Measurements from ENCODE around the gene SRPRB. TPM values are rescaled to one million over a fixed set of nuclear protein-coding genes. Genes with fewer than 3 reads are reported as not detected.

SRPRB gene
- total and polyA plus RNA-seq, 2 experiments from 2014 or later, result 29.2 to 40.9 TPM

DNA sequence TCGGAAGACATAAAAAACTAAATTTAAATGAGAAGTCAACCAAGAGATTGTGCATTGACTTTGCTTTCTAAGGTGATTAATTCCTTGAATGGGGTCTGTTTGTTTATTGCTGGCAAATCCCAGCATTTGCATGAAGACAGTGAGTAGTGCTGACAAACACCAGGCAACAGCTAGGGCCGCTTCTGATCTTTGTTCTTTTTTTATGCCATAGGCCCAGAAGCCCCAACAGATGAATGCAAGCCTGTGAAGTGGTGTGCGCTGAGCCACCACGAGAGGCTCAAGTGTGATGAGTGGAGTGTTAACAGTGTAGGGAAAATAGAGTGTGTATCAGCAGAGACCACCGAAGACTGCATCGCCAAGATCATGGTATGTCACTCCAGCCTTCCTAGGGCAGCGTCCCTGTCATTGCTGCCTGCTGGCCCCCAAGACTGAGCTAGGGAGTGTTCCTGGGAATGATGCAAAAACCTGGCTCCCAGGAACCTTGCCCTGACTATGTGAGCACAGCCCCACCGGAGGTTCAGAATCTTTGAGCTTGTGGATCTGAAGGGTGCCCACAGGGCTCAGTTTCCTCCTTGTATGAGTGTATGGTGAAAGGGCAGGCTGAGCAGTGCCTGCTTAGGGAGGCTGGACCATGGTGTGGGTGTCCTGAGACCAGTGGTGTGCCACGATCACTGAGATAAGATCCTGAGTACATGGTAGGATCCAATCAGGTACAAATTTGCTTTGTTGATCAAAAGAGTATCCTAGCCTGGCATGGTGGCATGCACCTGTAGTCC, 46.5 kb upstream of the SRPRB start:
- Histone ChIP-seq H3K9me3 (ENCODE audit: low read depth) (no peaks in the 10 kb centered on the region), H3K36me3 (no peaks in the 10 kb centered on the region), H3K27me3 (peaks cover 13% of the 10 kb centered on the region), H3K27ac (no peak overlapping the region), H3K4me1 (ENCODE audit: low read depth) (no peaks in the 10 kb centered on the region), H3K4me3 (no peak overlapping the region)
- TF ChIP-seq, protein P1, sequence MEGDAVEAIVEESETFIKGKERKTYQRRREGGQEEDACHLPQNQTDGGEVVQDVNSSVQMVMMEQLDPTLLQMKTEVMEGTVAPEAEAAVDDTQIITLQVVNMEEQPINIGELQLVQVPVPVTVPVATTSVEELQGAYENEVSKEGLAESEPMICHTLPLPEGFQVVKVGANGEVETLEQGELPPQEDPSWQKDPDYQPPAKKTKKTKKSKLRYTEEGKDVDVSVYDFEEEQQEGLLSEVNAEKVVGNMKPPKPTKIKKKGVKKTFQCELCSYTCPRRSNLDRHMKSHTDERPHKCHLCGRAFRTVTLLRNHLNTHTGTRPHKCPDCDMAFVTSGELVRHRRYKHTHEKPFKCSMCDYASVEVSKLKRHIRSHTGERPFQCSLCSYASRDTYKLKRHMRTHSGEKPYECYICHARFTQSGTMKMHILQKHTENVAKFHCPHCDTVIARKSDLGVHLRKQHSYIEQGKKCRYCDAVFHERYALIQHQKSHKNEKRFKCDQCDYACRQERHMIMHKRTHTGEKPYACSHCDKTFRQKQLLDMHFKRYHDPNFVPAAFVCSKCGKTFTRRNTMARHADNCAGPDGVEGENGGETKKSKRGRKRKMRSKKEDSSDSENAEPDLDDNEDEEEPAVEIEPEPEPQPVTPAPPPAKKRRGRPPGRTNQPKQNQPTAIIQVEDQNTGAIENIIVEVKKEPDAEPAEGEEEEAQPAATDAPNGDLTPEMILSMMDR (IDR thresholded peaks at IDR 0.05; ENCODE audit: low read depth, low read length), result no peak
- peak in 1 of 2 donors; percentile 17 for DNase-seq (ENCODE audit: low read depth in 1 of 2, low spot score in 1 of 2)

DNA sequence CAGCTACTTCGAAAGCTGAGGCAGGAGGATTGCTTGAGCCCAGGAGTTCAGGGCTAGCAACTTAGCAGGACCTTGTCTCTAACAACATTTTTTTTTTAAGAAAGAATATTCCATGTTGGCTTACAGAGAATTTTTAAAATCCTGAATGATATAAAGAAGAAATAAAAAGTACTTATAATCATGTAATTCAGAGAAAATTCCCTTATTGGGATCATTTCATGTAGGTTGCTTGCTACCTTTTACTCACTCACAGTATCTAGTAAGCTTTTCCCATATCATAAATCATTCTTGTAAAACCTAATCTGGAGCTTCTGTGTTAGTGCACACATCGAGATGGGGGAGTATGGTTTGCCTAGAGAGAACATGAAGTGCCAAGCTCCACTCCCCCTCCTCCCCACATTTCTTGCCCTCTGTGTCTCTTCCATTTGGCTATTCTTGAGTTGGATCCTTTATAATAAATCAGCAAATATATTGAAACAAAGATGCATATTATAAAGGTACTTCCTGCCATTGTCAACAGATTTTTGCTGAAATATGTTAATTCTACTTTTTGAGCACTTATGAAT, 45.8 kb upstream of the SRPRB start:
- no peaks in the 10 kb centered on the region for H3K36me3 ChIP-seq
- H3K27me3 ChIP-seq, result peaks cover 13% of the 10 kb centered on the region
- no peak for DNase-seq (ENCODE audit: low read depth in 1 of 2, low spot score in 1 of 2)
- no peak overlapping the region for H3K4me3 ChIP-seq
- H3K4me1 ChIP-seq (ENCODE audit: low read depth), result peaks cover 4% of the 10 kb centered on the region
- no peaks in the 10 kb centered on the region for H3K9me3 ChIP-seq (ENCODE audit: low read depth)
- H3K27ac ChIP-seq, result no peak overlapping the region
- TF ChIP-seq, protein P1 (IDR thresholded peaks at IDR 0.05; ENCODE audit: low read depth, low read length), result no peak

DNA sequence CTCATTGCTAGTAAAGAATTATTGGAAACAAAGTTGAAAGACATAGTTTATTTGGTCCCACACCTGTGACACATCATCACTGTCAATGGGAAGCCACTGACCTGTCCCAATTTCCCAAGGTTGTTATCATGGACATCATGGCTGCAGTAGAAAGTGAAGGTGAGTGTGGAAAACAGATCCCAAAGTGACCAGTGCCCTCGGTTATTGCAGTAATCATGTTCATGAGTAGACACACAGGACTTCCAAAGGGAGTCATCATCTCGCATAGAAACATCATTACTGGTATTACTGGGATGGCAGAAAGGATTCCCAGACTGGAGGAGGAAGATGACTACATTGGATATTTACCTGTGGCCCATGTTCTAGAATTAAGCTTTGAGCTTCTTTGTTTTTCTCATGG, 44.7 kb upstream of the SRPRB start:
- Histone ChIP-seq H3K27me3 (peaks cover 13% of the 10 kb centered on the region), H3K27ac (no peak overlapping the region), H3K9me3 (ENCODE audit: low read depth) (no peaks in the 10 kb centered on the region), H3K4me3 (no peak overlapping the region), H3K4me1 (ENCODE audit: low read depth) (peaks cover 4% of the 10 kb centered on the region), H3K36me3 (no peaks in the 10 kb centered on the region)
- TF ChIP-seq, protein P1 (IDR thresholded peaks at IDR 0.05; ENCODE audit: low read depth, low read length), result no peak
- no peak for DNase-seq (ENCODE audit: low read depth in 1 of 2, low spot score in 1 of 2)

DNA sequence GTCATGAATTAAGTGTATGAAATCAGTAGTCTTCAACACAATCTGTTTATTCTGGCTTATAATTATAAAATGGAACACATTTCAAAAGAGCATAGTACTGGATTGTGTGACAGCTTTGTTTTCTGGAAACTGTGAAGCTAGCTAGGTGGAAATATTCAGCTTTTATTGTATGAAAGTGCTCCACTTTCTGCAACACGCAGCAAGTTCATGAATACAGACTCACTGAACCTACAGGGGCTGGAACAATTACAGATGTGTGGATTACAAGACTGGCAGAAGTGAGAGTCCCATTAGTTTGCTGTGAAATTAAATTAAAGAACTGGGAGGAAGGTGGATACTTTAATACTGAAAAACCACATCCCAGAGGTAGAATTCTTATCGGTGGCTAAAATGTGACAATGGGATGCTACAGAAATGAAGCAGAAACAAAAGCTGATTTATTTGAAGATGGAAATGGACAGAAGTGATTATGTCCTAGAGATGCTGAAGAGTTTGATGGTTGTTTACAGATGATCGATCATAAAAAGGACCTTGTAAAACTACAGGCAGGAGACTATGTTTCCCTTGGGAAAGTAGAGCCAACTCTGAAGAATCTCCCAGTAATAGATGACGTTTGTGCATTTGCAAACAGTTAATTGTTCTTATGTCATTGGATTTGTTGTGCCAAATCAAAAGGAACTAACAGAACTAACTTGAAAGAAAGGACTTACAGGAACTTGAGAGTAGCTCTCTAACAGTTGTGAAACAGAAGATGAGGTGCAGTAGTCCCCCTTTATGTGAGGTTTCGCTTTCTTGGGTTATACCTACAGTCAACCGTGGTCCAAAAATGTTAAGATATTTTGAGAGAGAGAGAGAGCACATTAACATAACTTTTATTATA, 43.8 kb upstream of the SRPRB start:
- DNase-seq (ENCODE audit: low read depth in 1 of 2, low spot score in 1 of 2), result no peak
- H3K4me1 ChIP-seq (ENCODE audit: low read depth), result peaks cover 4% of the 10 kb centered on the region
- H3K9me3 ChIP-seq (ENCODE audit: low read depth), result no peaks in the 10 kb centered on the region
- no peak overlapping the region for H3K27ac ChIP-seq
- no peak overlapping the region for H3K4me3 ChIP-seq
- peaks cover 13% of the 10 kb centered on the region for H3K27me3 ChIP-seq
- TF ChIP-seq, protein P1 (IDR thresholded peaks at IDR 0.05; ENCODE audit: low read depth, low read length), result no peak
- no peaks in the 10 kb centered on the region for H3K36me3 ChIP-seq

DNA sequence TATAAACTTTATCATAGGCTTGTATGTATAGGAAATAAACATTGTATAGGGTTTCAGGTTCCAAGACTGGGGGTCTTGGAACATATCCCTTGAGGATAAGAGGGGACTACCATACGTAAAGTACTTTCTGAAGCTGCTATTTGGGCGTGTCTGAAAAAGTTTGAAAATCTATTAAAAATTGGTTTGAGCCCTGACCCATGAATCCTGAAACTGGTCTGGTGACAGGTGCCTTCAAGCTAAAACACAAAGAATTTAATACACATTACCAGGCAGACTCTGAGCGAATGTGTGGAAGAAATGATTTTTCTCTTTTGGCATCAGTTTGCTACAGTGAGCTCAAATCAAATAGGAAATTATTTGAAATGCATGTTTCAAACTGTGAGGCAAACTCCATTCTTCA, 43.1 kb upstream of the SRPRB start:
- Histone ChIP-seq H3K4me3 (no peak overlapping the region), H3K36me3 (no peaks in the 10 kb centered on the region), H3K4me1 (ENCODE audit: low read depth) (peaks cover 4% of the 10 kb centered on the region), H3K9me3 (ENCODE audit: low read depth) (no peaks in the 10 kb centered on the region), H3K27ac (no peak overlapping the region), H3K27me3 (peaks cover 13% of the 10 kb centered on the region)
- no peak for DNase-seq (ENCODE audit: low read depth in 1 of 2, low spot score in 1 of 2)
- TF ChIP-seq, protein P1 (IDR thresholded peaks at IDR 0.05; ENCODE audit: low read depth, low read length), result no peak

All from cardiac muscle cell (in vitro differentiated cells and primary cell).